COLO668 (cell line): ENCODE measurements around the gene UBA52.

Source experiments
- DNase-seq: peaks from one replicate; lab custom pipeline; 2025; ENCODE audit not compliant: unreplicated experiment; lab: John Stamatoyannopoulos, UW

The UBA52 gene

GRCh38 chr19:18551631-18552030, 20.0 kb upstream of the UBA52 start:
- no peak for DNase-seq

- DNase-seq = peak; percentile 98
Measured at GRCh38 chr19:18557411-18558201, 14.1 kb upstream of the UBA52 start, which contains the start of gene KXD1. Gene KXD1 (plus strand): TSS chr19:18557870. CDS start chr19:18562057, 4,187 bp downstream.

- DNase-seq = no peak
Measured at GRCh38 chr19:18558202-18558555, 13.5 kb upstream of the UBA52 start.

GRCh38 chr19:18558604-18559003, 13.1 kb upstream of the UBA52 start:
- no peak for DNase-seq

GRCh38 chr19:18559685-18560084, 12.0 kb upstream of the UBA52 start:
- no peak for DNase-seq

GRCh38 chr19:18562086-18562485, 9.6 kb upstream of the UBA52 start:
- DNase-seq = no peak

- DNase-seq = no peak
Measured at GRCh38 chr19:18566953-18567352, 4.7 kb upstream of the UBA52 start.

- DNase-seq = no peak
Measured at GRCh38 chr19:18568367-18568766, 3.3 kb upstream of the UBA52 start.

GRCh38 chr19:18574691-18575291, 3.1 kb downstream of the UBA52 start:
- DNase-seq = no peak

- DNase-seq = no peak
Measured at GRCh38 chr19:18576383-18576782, 4.7 kb downstream of the UBA52 start.

GRCh38 chr19:18577365-18577914, 5.8 kb downstream of the UBA52 start:
- DNase-seq = no peak

- DNase-seq = no peak
Measured at GRCh38 chr19:18580311-18580710, 8.7 kb downstream of the UBA52 start.

- no peak for DNase-seq
Measured at GRCh38 chr19:18586306-18586705, 14.6 kb downstream of the UBA52 start.

- no peak for DNase-seq
Measured at GRCh38 chr19:18587561-18587960, 15.9 kb downstream of the UBA52 start.

GRCh38 chr19:18587962-18588610, 16.4 kb downstream of the UBA52 start:
- no peak for DNase-seq

- DNase-seq = peak; percentile 87
Measured at GRCh38 chr19:18588611-18589379, 17.1 kb downstream of the UBA52 start, which contains the start of gene REX1BD. Gene REX1BD (plus strand): TSS chr19:18588798. CDS start chr19:18588802, 4 bp downstream.

- DNase-seq = peak; percentile 86
Measured at GRCh38 chr19:18589380-18590272, 18.0 kb downstream of the UBA52 start.

- DNase-seq = no peak
Measured at GRCh38 chr19:18590273-18591272, 18.9 kb downstream of the UBA52 start.
